NCI-H2029 (cell line): Measurements from ENCODE around the gene CPEB4.

Experiments used
- DNase-seq: peaks from one replicate; lab custom pipeline; 2025; lab: John Stamatoyannopoulos, UW

CPEB4 gene

DNA sequence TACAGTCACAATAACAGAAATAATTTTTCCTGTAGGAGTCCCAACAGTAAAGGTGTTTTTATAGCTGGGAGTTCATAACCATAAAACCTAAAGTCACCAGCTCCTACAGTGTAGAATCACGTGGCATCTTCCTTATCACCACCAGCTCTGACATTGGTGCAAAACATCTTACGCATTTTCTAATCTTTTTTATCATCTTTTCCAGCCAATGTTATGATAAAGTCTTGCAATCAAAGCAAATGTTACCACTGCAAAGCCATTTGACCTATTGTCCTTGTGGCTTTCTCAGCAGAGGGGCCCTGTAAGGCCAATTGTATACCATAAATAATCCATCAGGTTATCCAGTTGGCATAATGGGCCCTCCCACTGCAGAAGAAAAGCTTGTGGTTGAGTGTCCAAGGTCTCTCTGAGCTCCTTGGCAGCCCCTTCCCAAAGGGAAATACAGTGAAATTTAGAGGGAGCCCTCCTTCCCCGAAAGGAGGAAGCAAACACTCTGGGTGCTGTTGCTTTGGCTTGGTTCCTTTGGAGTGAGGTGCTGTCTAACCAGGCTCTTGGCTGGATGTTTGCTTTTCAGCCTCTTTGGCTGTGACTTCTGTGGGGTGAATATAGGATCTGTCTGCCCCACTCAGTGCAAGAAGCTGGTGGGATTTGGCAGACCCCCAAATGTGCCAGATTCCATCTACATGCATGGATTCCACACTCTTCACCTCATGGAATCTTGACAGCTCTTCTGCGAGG, 29.3 kb upstream of the CPEB4 start:
- no peak for DNase-seq

GRCh38 chr5:173859408-173860159, 28.6 kb upstream of the CPEB4 start:
- DNase-seq = no peak

DNA sequence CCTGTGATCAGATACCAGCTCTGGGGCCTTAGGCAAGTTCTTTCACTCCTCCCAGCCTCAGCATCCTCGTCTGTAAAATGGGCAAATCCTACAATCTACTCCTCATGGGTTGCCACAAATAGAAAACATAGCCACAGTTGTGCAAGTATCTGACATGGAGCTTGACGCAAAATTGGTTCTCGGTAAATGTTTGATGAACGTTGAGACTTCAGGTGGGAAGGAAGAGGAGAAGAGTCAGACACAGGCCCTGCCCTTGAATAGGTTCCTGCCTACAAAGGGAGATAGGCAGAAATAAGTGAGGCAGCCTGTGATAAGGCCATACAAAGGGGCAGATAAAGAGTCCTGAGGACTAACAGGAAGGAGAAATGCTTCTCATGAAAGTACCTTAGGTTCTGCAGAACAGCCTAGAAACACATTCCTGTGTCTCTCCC, 26.1 kb upstream of the CPEB4 start:
- no peak for DNase-seq

DNA sequence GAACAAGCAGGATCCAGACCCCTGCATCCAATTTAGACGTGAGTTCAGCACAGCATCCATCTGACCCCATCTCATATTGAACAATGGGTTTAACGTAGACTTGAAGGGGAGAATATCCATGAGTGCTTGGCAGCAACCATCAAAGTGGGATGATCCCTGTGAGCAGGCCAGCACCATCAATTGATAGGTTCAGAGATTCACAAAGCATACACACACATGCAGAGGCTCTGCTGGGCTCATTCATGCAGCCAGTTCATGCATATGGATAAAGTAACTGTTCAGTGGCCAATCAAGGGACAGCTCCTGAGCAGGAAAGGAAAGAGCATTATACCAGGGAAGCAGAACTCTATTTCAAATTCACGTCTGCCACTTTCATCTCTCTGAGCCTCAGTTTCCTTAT, 24.8 kb upstream of the CPEB4 start:
- DNase-seq = no peak

- DNase-seq = no peak
These were observed 23.8 kb upstream of the CPEB4 start for GRCh38 chr5:173864126-173865050.

DNA sequence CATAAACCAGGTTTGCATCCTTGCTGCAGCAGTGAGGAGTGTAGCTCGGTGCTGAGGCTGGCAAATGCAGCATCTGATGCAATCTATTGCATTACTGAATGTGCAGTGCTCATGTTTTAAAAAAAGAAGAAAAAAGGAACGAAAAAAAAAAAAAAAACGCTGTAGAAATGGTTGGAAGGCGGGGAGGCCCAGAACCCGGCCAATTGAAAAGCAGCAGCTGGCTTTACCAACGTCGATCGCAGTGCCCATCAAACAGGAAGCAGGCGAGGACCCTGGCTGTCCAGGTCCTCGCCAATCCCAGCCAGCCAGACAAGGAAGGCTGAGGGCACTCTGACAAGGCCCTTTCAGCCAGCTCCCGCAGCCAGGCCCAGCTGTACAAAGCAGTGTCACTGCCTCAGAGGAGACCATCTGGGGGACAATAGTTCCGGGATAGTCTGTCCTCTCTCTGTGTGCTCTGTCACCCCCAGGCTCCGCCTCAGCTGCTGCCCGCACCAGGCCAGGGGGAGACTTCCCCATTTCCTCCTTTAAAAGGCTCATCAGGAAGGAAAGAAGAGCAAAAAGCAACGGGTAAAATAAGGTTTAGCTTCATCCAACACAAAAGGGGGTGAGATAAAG, 21.8 kb upstream of the CPEB4 start:
- no peak for DNase-seq

DNA sequence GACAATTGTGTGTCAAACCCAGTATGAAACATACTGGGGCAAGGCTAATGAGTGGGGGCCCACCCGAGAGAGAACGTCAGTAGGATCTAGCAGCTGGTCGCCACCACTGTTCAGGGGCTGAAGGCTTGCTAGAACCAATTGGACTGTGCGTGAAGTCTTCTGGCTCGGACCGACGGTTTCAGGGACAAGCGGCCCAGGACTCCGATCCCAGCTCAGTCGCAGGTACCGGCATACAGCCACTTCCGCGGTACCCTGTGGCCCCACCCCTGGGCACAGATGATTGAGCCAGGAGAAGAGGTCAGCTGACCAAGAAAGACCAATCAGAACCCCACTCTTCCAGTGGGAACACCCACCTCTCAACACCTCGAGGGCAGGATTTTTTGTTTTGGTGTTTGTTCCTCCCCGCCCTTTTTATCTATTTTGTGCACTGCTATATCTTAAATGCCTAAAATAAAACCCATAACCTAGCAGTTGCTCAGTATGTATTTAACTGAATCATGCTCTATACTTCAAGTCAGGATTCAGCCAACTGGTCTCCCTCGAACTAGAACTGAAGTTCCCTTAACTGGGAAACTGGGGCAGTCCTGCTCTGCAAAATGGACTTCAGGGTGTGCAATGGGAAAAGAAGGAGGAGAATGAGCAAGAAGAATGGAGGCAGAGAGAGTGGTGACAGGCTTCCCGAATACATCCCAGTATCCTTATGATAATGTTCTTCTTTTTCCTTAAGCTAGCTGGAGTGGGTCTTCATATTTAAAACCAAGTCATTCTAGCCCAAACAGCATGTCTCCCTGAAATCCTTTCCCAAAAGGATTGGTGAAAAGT, 21.1 kb upstream of the CPEB4 start:
- no peak for DNase-seq

DNA sequence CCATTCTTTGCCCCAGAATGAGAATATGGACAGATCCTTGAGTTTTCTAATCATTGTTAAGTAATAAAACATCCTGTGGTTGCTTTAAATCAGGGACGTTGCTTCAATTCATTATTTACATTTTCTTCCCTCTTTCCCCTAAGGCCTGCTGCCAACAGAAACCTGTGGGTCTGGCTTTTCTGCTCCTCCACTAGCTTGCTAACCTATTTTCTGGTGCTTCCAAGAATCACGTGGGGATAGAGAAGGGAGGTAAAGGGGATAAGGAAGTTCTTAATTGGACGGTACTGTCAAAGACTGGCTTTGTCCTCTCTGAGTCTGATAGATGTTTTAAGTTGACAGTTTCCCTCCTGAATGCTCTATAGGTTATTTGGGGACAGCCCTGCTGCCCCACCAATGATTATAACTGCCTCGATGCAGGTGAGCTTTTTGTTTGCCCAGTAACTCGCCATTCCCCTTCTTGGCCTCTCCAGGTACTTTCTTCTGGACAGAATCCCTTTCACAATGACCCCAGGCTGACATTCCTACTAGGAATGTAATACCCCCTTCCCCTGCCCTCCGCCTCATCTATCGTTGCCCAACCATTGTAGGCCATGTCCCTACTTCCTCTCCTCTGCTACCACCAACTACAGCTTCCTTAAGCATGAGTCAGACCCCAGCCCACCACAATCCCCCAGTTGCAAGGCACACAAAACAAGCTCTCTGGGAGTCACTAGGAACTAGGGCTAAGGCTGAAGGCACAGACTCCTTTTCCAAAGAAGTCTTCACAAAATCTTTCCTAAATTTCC, 19.9 kb upstream of the CPEB4 start:
- DNase-seq = peak; percentile 15

DNA sequence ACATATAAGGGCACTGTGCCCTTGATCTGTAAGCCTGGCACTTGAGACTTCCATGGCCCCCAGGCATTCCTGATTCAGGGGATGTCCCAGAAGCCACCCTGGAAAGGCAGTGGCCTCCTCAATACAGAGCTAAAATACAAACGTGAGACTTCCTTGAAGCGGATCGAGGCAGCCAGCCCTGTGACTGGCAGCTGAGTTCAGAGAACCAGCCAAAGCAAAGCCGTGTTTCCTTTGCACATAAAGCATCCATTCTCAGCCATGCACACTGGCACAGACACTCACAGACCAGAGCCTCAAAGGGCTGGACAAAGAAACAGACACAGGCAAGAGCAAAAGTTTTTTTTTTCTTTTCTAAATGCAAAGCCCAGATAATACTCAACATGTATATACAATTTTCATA, 18.8 kb upstream of the CPEB4 start:
- DNase-seq = no peak

DNA sequence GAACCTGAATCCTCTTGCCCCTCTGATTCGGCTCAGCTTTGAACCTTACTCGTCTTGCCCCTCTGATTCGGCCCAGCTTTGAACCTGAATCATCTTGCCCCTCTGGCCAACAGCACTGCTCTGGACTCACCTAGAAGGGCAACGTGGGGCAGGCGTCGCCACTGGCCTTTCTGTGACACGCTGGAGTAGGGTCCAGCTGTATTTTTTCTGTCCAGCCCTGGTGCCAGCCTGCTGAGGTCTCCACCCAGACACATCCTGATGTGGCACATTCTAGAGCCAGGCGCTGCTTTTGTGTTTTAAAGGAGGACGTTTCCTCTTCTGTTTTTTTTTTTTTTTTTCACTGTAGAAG, 15.2 kb upstream of the CPEB4 start:
- DNase-seq = no peak

DNA sequence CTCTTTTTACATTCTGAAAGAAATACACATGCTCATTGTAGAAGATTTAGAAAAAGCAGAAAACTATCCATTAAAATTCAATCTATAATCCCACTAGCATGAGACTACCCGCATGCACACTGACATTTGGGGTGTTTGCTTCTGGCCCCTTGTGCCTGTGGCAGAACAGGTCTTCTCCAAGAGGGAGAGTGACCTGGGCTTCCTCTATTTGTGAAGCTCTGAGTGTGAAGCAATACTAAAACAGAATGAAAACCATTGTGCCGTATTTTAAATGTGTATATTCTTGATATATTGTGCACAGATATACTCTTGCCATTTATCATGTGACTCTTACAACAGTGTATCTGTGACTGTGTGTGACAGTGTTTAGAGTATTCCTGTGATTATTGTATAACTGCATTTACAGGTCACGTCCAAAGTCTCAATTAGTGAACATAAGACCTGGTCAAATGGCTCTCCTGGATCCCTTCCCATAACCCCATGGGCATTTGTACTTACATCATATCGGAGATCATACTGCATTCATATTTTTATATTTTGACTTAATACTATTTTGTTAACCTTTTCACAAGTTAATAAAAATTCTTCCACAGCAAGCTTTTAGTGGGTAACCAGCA, 14.7 kb upstream of the CPEB4 start:
- no peak for DNase-seq

- DNase-seq = no peak
These were observed 13.0 kb upstream of the CPEB4 start for GRCh38 chr5:173875189-173875588.

- DNase-seq = peak; percentile 75
These were observed 9.8 kb upstream of the CPEB4 start for GRCh38 chr5:173878224-173878967.

DNA sequence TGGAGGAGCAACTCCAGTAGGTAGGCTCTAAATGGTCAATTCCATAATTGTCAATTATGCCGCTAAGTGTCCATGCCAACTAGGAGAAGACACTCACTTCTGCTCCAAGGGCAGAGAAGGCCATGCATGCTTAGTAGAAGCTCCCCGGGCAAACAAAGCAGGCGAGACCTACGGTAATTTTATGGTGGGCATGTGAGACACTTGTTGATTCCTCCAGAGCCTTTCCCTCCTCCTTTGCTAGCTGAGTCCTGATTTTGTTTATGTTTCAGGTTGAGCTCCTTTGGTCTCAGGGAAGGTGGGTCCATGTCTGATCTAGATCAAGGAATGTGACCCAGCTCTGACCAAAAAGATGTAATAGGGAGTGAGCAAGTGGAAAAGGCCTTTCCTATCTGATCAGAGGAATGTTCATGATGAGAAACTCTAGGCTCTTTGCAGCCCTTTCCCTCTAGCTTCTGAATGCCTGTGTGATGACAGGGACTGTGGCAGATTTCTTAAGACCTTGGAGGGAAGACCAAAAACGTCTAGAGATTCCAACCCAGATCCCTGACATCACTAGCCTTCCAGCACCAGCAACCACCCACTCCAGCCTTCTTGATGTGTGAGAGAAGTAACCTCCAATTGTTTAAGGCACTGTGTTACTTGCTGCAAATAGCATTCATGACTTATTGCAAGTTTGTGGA, 7.7 kb upstream of the CPEB4 start:
- DNase-seq = no peak

GRCh38 chr5:173881811-173882575, 6.2 kb upstream of the CPEB4 start:
- no peak for DNase-seq

GRCh38 chr5:173882632-173883031, 5.5 kb upstream of the CPEB4 start:
- no peak for DNase-seq

GRCh38 chr5:173883347-173883924, 4.7 kb upstream of the CPEB4 start:
- DNase-seq = no peak
